Measurements from ENCODE around the gene CNTNAP2.
"Not testable (repeated sequence)": the region's sequence is repeated elsewhere in the genome, so short reads cannot be mapped to it uniquely, and the experiment has no call there.

CNTNAP2 gene

DNA sequence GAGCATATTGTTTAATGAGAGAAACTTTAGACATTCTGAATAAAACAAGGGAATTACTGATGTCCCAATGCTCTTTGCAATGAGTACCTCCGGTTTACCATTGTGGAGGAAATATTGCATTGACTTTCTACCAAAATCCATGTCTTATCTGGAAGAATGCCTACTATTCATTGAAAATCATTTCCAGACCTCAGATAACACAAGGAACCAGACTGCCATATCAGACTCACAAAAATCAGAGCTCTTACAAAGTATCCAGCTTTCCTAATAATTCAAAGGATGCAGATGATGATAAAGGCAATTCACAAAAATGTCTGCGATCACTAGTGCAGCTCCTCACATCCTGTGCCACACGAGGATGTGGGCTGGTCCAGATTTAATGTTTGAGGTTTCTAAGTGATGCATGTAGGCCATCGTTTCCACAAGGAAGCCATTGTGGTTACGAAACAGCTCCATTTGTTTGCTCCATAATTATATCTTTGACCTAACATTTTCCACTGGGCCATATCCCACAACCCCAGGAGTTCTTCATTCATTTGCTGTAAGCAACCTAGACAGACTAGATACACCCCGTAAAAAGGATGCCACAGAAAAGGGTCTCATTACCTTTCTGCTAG, 1642.8 kb downstream of the CNTNAP2 start:
- no peak for DNase-seq (ENCODE audit: low read depth in 2 of 2)

DNA sequence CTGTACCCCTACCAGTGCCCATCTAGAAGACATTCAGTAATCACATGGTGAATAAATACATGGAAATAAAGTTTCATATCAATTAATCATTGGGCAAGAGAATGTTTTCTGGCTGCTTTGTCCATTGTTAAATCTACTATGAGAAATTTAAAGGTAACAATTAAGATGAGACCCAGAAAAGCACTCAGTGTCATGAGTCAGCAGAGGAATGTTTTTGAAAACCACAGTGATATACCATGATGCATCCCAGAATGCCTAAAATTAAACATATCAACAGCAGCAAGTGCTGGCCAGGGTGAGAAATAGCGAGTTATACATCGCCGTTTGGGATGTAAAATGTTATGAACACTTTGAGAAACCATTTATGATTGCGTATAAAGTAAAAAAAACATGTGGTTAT, 1648.7 kb downstream of the CNTNAP2 start:
- DNase-seq (ENCODE audit: low read depth in 2 of 2): no peak

DNA sequence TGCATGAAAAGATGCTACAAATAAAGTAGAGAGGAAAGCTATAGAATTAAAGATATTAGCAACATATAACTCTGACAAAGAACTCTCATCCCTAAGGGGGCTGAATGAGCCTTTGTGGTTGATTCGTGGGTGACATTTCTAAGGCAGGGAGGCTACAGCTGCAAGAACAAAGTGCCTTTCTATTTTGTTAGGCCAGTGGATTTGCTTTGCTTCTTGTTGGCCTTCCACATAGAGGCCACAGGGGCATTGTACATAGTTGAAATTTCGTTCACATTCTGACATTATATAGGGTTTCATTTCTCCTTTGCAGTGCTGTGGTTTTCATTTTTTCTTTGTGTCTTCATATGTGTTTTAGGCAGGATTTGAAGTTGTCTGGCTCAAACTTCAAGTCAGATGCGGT, 1654.7 kb downstream of the CNTNAP2 start:
- DNase-seq (ENCODE audit: low read depth in 2 of 2): no peak

DNA sequence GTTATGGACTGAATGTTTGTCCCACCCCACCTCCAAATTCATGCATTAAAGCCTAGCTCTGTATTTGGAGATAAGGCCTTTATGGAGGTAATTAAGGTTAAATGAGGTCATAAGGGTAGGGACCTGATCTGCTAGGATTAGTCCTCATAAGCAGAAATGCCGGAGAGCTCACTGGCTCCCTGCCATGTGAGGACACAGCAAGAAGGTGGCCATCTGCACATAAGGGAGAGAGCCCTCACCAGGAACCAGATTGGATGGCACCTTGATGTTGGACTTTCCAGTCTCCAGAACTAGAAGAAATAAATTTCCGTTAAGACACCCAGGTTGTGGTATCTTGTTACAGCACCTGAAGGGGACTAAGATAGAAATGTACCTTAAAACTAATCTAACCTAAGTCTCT, 1657.9 kb downstream of the CNTNAP2 start:
- no peak for DNase-seq (ENCODE audit: low read depth in 2 of 2)

DNA sequence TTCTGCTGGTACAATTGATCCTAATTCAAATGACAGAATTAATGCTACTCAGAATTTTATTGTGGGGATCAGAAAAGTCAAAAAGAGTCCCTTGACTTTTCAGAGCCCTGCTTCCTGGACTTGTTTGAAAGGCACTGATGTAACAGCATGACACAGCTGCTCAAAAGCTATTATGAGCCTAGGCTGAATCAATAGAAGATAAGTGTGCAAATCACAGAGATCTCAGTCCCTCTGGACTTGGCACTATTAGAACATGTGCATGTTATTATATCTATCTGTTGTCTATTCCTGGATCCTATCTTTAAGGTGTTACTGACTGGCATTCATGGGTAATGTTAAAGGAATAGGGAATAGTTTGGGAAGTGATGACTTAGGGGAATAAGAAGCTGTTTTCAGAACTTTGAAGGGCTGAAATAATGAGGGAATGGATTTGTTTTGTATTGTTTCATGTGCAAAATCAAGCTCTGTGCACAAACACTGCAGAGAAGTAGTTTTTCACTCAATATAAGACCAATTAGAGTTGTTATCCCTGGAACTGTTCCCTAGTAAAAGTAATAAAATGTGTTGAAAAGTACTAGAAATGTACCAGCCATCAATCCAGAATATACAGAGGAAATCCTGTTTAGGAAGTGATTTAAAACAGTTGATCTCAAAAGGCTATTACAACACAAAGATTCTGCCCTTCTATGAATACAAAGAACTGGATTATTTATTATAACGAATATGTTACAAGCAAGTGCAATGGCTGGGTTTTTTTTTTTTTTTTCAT, 1659.1 kb downstream of the CNTNAP2 start:
- no peak for DNase-seq (ENCODE audit: low read depth in 2 of 2)

DNA sequence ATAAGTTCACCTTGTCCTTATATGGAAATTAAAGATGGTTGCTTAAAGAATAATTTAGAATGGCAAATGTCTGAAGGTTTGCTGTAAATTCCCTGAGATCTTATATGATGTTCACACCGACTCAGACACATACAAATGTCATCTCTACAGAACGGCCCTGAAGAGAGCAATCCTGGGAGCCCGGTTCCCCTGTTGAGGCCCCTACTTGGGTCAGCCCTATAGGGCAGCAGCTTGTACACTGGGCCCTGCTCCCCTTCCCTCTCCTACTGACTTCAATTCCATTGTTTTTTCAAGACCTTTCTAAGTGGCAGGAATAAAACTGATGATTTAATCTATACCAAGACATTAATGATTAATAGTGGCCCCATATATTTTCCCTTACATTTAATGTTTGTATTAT, 1660.7 kb downstream of the CNTNAP2 start:
- no peak for DNase-seq (ENCODE audit: low read depth in 2 of 2)

DNA sequence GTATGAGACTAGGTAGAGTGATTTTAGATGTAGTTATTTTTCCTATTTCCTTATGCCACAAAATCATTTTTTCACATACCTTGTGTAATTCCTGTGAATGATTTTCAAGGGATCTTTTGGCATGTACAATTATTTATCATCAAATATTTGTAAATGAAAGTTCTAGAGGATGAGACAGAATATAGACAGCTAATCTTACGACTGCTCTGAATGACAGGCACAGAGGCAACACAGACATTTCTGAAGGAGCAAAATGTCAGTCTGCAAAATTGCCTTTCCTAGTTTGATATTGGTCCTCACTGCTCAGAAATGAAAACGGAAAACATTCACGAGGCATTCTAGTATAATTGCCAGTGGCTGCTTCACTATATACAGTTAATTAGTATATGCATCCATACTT, 1663.3 kb downstream of the CNTNAP2 start:
- DNase-seq (ENCODE audit: low read depth in 2 of 2): no peak

DNA sequence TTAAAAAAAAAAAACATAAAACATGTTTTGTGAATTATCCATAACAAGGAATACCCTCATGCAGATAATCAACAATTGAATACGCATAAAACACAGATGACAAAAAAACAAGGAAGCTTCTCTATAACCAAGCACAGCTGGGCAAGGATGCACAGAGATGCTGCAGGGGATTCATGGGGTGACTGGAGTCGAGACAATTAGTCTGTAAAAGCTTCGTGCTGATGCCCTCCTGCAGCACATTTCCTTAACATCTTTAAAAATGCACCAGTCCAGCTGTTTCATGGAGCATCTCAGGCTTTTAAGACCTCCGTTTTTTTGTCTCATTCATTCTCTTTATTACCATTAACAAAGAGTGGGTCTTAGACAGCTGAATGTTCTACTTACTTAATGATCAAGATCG, 1680.0 kb downstream of the CNTNAP2 start:
- DNase-seq (ENCODE audit: low read depth in 2 of 2): no peak

DNA sequence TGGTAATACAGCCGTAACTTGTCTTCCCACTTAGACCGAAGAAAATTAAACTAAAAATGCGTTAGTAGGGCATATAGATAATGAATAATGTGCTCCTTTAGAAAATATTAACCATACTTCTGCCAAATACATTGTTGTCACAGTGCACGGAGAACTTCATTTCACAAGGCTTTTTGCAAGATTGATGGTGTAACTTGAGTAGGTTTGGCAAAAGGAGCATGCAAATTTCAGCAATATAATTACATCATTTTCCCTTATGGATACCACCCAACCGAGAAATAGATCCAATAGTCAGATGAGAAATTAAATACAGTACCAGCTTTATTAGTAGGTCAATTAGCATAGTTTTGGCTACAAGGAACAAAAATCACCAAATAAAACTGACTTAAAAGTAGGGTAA, 1681.4 kb downstream of the CNTNAP2 start:
- DNase-seq (ENCODE audit: low read depth in 2 of 2): no peak

DNA sequence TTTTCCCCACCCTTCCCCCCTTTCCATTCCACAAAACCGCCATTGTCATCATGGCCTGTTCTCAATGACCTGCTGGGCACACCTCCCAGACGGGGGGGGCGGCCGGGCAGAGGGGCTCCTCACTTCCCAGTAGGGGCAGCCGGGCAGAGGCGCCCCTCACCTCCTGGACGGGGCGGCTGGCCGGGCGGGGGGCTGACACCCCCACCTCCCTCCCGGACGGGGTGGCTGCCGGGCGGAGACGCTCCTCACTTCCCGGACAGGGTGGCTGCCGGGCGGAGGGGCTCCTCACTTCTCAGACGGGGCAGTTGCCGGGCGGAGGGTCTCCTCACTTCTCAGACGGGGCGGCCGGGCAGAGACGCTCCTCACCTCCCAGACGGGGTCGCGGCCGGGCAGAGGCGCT, 1685.2 kb downstream of the CNTNAP2 start:
- DNase-seq (ENCODE audit: low read depth in 2 of 2): not testable (repeated sequence)

DNA sequence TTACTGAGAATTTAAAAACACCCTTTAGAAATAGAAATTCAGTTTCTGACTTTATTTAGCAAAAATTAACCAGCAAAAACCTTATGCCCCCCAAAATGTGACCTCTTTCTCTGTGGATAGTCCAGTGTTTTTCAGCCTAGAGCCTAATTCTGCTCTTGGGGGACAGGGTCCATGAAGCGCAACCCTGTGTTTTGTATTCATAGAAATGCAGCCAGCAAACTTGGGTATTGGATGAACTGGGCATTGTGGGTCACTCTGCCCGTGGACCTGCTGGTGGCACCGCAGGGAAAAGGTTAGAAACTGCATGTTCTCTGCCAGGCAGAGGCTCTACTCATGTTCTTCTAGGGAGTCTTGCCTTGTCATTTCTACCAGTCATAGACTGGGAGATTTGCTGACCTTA, 1686.5 kb downstream of the CNTNAP2 start:
- DNase-seq (ENCODE audit: low read depth in 2 of 2): no peak

DNA sequence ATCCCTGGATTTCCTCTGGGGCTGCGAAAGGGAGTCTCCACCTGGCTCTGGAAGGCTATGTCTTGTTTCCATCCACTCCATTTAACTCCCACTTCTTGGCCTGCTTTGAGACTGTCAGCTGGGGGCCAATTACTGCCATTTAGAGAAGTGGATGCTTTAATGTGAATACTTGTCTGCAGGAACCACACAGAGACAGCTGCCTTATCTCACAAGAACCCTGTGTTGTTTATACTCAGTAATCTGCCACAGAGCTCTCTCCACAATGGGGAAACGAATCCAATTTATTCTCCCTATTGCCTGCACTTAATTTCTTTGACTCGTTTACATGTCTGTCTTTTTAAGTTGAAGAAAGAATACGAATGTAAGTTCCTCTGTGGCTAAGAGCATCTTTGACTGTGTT, 1687.0 kb downstream of the CNTNAP2 start:
- DNase-seq (ENCODE audit: low read depth in 2 of 2): no peak

DNA sequence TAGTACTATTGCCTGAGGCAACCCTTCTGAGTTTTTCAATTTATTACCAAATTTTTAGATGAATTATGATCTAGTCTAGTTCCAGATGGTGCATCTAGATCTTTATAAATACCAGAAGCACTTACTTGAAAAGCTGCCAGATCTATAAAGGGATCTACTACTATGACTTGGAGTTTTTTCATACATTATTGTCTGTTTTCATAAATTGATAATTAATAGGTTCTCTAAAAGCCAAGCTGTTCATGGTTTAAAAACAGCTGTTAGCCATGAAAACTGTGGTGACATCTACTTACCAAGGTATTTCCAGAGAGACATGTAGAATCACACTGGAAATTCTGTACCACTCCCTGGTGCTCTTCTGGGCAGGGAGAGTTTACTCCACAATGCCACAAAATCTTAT, 1687.4 kb downstream of the CNTNAP2 start:
- no peak for DNase-seq (ENCODE audit: low read depth in 2 of 2)

DNA sequence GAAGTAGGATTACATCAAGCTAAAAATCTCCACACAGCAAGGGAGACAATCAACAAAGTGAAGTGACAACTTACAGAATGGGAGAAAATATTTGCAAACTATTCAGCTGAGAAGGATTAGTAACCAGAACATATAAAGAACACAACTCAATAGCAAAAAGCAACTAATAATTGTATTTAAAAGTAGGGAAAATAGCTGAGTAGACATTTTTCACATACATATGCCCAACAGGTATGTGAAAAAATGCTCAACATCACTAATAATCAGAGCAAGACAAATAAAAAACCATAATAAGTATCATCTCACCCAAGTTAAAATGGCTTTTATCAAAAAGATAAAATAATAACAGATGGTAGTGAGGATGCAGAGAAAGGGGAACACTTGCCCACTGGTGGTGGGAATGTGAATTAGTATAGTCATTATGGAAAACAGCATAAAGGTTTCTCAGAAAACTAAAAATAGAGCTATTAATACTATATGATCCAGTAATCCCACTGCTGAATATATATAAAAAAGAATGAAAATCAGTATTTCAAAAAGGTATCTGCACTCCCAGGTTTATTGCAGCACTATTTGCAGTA, 1689.5 kb downstream of the CNTNAP2 start:
- DNase-seq (ENCODE audit: low read depth in 2 of 2): no peak

DNA sequence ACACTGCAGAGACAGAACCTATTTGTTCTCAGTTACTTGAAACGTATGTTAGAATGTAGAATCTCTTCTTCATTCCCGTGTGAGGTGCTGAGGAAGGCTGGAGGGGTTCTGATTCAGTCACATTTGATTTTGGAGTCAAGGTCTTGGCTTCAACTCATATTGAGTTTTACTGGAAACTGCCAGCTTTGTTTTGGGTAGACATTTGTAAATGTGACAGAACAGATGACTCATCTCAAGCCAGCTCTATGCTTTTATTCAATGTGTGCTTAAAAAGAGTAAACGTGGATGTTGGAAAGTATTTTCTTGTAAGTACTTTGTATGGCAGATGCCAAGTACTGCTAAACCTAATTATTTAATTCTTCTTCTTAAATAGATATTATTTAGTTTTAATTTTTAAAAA, 1693.2 kb downstream of the CNTNAP2 start:
- DNase-seq (ENCODE audit: low read depth in 2 of 2): no peak

DNA sequence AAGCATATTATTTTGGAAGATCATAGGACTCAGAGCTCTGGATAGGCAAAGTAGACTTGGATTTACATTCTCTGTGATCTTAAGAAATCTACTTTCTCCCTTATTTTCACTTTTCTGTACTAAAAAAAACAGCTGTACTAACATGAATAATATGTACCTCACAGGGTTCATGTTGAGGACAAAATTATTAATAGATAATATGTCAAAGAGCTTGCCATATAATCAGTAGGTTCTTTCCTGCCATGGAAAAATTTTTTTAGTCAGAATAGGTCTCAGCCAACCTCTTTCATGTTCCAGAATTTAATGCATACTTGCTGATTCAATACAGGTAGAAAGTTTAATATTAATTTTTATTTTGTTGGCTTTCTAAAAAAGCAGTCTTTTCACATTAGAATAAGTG, 1693.7 kb downstream of the CNTNAP2 start:
- no peak for DNase-seq (ENCODE audit: low read depth in 2 of 2)

DNA sequence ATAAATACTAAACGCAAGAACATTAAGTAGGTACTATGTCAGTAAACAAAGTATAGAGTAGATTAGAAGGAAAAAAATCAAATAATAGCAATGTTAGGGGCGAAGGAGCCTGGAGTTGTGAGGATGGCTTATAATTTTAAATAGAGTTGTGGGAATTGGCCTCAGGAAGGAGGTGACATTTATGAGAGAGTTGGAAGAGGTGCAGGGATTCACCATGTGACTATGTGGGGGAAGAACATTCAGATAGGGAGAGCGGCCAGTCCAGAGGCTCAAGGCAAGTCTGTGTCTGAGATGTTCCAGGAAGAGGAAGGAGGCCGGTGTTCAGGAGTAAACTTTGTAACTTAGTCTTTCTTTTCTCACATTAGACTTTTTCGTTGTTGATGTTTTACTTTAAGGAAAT, 1695.3 kb downstream of the CNTNAP2 start:
- no peak for DNase-seq (ENCODE audit: low read depth in 2 of 2)

DNA sequence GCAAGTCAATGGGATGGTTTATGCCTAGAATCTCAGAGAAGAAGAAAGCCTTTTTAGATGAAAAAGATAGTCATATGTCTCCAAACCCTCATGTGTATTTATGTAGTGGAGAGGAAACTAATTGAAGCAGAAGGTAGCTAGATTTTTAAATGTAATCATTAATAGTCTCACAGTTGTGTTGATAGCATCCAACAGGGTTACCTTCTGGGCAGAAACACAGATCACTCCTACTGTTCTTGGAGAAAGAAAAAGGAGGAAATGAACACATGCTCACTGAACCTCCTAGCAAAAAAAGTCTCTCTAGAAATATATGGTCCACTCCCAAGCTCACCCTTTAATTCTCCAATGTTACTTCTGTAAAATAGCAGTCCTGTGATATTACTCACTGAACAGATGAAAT, 1696.7 kb downstream of the CNTNAP2 start:
- DNase-seq (ENCODE audit: low read depth in 2 of 2): no peak

DNA sequence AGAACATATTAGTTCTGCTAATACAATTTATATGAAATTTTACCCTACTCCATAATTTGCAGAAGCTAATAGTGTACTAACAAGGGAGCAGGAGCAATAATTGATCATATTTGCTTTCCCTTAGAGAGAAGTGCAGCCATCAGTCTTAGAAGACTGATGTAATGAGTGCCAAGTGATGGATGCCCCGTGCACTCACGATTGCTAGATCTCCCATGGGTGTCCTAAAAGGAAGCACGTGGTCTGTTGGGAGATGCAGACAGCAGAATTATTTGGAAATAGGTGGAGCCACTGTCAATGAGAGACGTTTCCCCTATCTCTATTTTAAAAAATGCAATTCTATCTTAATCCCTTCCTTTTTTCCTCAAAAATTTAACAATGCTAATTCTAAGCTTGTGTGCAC, 1701.7 kb downstream of the CNTNAP2 start:
- no peak for DNase-seq (ENCODE audit: low read depth in 2 of 2)

DNA sequence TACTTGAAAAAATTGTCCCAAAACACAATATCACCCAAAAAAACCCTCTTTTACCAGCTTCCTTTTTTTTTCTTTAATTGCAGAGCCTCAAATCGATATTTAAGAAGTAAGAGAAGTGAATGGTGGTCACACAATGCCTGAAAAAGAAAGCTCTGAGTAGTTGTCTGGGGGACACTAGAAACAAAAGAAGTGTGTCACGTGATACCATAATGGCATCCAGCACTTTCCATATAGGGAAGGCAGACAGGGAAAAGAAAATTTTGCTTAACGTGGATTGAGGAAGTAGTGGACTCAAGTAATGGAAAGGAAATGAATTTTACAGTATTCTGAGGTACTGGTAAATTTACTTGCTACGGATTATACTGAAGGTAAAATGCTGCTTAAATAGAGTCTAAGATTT, 1708.1 kb downstream of the CNTNAP2 start:
- no peak for DNase-seq (ENCODE audit: low read depth in 2 of 2)

DNA sequence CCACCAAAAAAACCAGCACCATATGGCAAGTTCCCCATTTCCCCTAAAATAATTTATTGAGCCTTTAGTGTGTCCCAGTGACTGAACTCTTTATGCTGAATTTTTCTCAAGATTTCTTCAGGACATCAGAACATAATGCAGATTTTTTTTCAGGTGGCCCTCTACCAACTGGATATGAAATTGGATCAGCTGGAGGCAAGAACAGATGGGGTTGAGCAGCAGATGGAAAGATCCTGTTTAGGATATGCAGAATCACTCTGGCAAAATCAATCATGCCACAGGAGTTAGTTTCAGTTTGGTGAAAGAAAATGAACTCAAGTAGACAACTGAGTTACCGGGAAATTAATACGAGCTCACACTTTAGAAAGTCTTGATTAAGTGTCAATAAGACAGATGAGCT, 1712.4 kb downstream of the CNTNAP2 start:
- no peak for DNase-seq (ENCODE audit: low read depth in 2 of 2)

DNA sequence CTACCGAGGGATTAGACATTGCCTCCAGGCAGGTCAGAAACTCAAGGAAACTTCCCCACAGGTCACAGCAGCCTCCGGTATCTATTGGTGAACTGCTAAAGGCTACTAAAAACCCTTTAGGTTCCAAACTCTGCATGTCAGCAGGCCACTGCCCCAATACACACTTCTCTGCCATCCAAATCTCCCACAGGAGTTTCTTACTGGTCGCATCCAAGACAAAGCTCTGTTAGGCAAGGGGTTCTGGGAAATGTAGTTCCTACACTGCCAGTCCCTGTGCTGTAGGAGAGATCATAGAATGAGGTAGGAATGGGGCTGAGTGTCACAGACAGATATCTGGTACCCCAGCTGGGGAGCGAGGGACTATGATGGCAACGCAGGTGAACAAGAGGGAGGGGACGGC, 1717.0 kb downstream of the CNTNAP2 start:
- DNase-seq (ENCODE audit: low read depth in 2 of 2): no peak

DNA sequence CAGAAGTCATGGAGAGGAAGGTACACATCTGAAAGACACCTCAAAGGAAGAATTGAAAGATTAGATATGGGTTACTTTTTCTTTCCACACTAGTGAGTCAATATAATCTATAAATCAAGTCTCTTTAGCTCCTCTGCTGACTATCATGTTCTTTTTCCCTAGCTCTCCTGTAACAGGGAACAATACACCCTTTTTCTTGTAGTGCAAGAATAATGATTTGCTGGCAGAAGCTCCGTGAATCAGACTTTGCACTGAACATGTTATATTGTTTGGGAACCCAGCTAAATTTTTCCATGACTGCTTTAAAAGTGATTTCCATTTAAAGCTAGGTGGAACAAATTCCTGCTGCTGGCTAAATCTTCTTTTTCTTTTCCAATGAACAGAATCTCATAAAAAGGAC, 1717.4 kb downstream of the CNTNAP2 start:
- DNase-seq (ENCODE audit: low read depth in 2 of 2): no peak

Measured in stimulated activated CD4-positive, alpha-beta T cell treated with anti-CD3 and anti-CD28 coated beads, Interleukin-1b, Interleukin-23, amount 100 ng/mL, for 1 hour (primary cell).